Esophagus muscularis mucosa (tissue), 4 donors: Measurements from ENCODE around the gene ATP2A3.

Experiments used
- EP300 ChIP-seq: sonication (generic); formaldehyde crosslinking; IDR thresholded peaks from one replicate; pipeline ENCODE4 v1.6.1; 2017; ENCODE audit warnings: antibody characterized with exemption
- POLR2A ChIP-seq: fragments of 450-650 bp; IDR thresholded peaks from one replicate; pipeline ENCODE4 v1.6.1; 2017; ENCODE audit warnings: antibody characterized with exemption, moderate library complexity, mild to moderate bottlenecking, low read depth
- POLR2AphosphoS5 ChIP-seq, 2 donors: sonication (generic); formaldehyde crosslinking; IDR thresholded peaks; one replicate each; pipeline ENCODE4 v1.6.1; 2017; ENCODE audit warnings: antibody characterized with exemption in 2 of 2
- TF ChIP-seq, protein P1 (sequence below), 3 experiments: fragments of 200-600 bp in 2 of 3; fragments of 450-650 bp in 1 of 3; sonication (generic) in 2 of 3; IDR thresholded peaks; one replicate each; pipeline ENCODE4 v1.5.1; 2017 to 2019; ENCODE audit warnings: antibody characterized with exemption in 3 of 3, mild to moderate bottlenecking in 2 of 3, moderate library complexity in 1 of 3

DNA sequence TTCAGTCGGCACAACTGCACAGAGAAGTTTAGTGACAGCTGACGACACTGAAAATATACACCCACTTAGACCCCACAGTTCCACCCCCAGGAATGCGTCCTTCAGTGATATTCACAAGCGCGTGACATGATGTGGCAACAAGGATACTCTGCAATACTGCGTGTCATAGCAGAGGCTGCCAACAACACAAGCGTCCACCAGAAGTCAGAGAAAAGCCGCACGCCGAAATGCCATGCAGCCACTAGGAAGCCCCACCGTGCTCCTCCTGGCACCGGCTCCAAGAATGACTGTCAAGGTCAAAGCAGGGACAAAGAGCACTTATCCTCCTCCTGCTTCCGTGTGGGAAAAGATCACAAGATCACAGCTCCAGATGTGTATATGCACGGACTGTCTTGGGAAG, 3.5 kb downstream of the ATP2A3 start:
- TF ChIP-seq, protein P1, sequence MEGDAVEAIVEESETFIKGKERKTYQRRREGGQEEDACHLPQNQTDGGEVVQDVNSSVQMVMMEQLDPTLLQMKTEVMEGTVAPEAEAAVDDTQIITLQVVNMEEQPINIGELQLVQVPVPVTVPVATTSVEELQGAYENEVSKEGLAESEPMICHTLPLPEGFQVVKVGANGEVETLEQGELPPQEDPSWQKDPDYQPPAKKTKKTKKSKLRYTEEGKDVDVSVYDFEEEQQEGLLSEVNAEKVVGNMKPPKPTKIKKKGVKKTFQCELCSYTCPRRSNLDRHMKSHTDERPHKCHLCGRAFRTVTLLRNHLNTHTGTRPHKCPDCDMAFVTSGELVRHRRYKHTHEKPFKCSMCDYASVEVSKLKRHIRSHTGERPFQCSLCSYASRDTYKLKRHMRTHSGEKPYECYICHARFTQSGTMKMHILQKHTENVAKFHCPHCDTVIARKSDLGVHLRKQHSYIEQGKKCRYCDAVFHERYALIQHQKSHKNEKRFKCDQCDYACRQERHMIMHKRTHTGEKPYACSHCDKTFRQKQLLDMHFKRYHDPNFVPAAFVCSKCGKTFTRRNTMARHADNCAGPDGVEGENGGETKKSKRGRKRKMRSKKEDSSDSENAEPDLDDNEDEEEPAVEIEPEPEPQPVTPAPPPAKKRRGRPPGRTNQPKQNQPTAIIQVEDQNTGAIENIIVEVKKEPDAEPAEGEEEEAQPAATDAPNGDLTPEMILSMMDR (IDR thresholded peaks at IDR 0.05): no peak
- no peak for TF ChIP-seq POLR2A
- no peak for TF ChIP-seq POLR2AphosphoS5 (IDR thresholded peaks at IDR 0.05)
- no peak for TF ChIP-seq EP300
